Urinary bladder (tissue), 4 donors: ENCODE measurements around the gene HNRNPU. TPM values are rescaled to one million over a fixed set of nuclear protein-coding genes. Genes with fewer than 3 reads are reported as not detected.
A peak's percentile ranks its signal among the peaks of the same experiment; 100 is the strongest.
"Not testable (repeated sequence)": the region's sequence is repeated elsewhere in the genome, so short reads cannot be mapped to it uniquely, and the experiment has no call there.

ENCODE experiments used
- DNase-seq: peaks from one replicate; pipeline ENCODE4 v3.0.0-alpha.2; 2015; ENCODE audit errors: extremely low spot score
- H3K27ac ChIP-seq: one replicate; pipeline ENCODE4 v1.5.1; 2013; ENCODE audit warnings: low read depth, mild to moderate bottlenecking, moderate library complexity
- H3K36me3 ChIP-seq: one replicate; pipeline ENCODE4 v1.6.1; 2013; ENCODE audit warnings: mild to moderate bottlenecking, moderate library complexity; ENCODE audit not compliant: insufficient read depth
- H3K4me1 ChIP-seq: one replicate; pipeline ENCODE4 v1.6.1; 2013; ENCODE audit warnings: mild to moderate bottlenecking, moderate library complexity; ENCODE audit not compliant: insufficient read depth
- H3K4me3 ChIP-seq: one replicate; pipeline ENCODE4 v1.5.1; 2013; ENCODE audit warnings: low read depth, low read length
- WGBS: extraction: QIAGEN DNeasy Blood & Tissue Kit; methylation state at CpG from one replicate; pipeline ENCODE4 v1.1.7; 2013; 5-methylcytosine and 5-hydroxymethylcytosine counted together
- polyA plus RNA-seq: library from polyadenylated mRNA; stranded (reverse); fragments of 200-250 nt; gene quantifications from one replicate; pipeline ENCODE4 v1.2.3, GENCODE V29; 2013
- total RNA-seq: library from RNA; depleted of rRNA; stranded (reverse); fragments of >200 nt; gene quantifications from one replicate; pipeline ENCODE4 v1.2.3, GENCODE V29; 2014
- donor health status: healthy with polysubstance abuse.
- donor health status: healthy.

Gene HNRNPU
- total and polyA plus RNA-seq, 2 donors: 200 to 440 TPM

- Histone ChIP-seq H3K36me3 (peaks cover 2% of the 10 kb centered on the region), H3K4me1 (peaks cover 1% of the 10 kb centered on the region), H3K4me3 (no peak overlapping the region), H3K27ac (no peak overlapping the region)
- DNase-seq: no peak
- 49% methylated on average over 5 of the region's 5 CpGs for WGBS
Measured at GRCh38 chr1:244840219-244840794, 24.0 kb downstream of the HNRNPU start.

GRCh38 chr1:244839656-244840055 lies 24.7 kb downstream of the HNRNPU start:
- no peak for DNase-seq
- Histone ChIP-seq H3K4me1 (peaks cover 1% of the 10 kb centered on the region), H3K4me3 (no peak overlapping the region), H3K27ac (no peak overlapping the region), H3K36me3 (peaks cover 2% of the 10 kb centered on the region)
- WGBS: 34% methylated on average over 2 of the region's 2 CpGs

GRCh38 chr1:244837597-244838258 lies 26.6 kb downstream of the HNRNPU start:
- Histone ChIP-seq H3K4me3 (no peak overlapping the region), H3K36me3 (no peaks in the 10 kb centered on the region), H3K27ac (no peak overlapping the region), H3K4me1 (peaks cover 1% of the 10 kb centered on the region)
- 72% methylated on average over 5 of the region's 5 CpGs for WGBS
- DNase-seq: no peak

- DNase-seq: no peak
- no peak overlapping the region for H3K27ac ChIP-seq
- H3K4me3 ChIP-seq: peak overlapping the region; percentile 47
- H3K4me1 ChIP-seq: peaks cover 1% of the 10 kb centered on the region
- H3K36me3 ChIP-seq: no peaks in the 10 kb centered on the region
- 9% methylated on average over 3 of the region's 3 CpGs for WGBS
Measured at GRCh38 chr1:244836584-244836983, 27.8 kb downstream of the HNRNPU start.

- peak; percentile 13 for DNase-seq
Measured at GRCh38 chr1:244836135-244836521, 28.2 kb downstream of the HNRNPU start.

GRCh38 chr1:244835276-244836134 lies 28.8 kb downstream of the HNRNPU start, which contains the start of gene COX20:
TSS of gene COX20 (plus strand) at chr1:244835658. CDS start at chr1:244835715, 57 bp downstream.
- Histone ChIP-seq H3K27ac (peak within 1 kb of the TSS; percentile 97), H3K4me1 (peaks cover 1% of the 10 kb centered on the region), H3K4me3 (peak within 1 kb of the TSS; percentile 47), H3K36me3 (no peaks in the 10 kb centered on the region)
- DNase-seq: peak; percentile 85
- under 1% methylated on average over 77 of the region's 77 CpGs for WGBS

More at GRCh38 chr1:244836135-244836521, 28.2 kb downstream of the HNRNPU start:
- Histone ChIP-seq H3K27ac (peak overlapping the region; percentile 97), H3K4me3 (peak overlapping the region; percentile 47), H3K4me1 (peaks cover 1% of the 10 kb centered on the region), H3K36me3 (no peaks in the 10 kb centered on the region)
- WGBS: under 1% methylated on average over 7 of the region's 7 CpGs

- H3K27ac ChIP-seq: peak overlapping the region; percentile 97
- H3K36me3 ChIP-seq: no peaks in the 10 kb centered on the region
- peaks cover 1% of the 10 kb centered on the region for H3K4me1 ChIP-seq
- peak overlapping the region; percentile 47 for H3K4me3 ChIP-seq
- under 1% methylated on average over 49 of the region's 49 CpGs for WGBS
- peak; percentile 89 for DNase-seq
Measured at GRCh38 chr1:244834543-244835275, 29.6 kb downstream of the HNRNPU start.

GRCh38 chr1:244833734-244834542 lies 30.4 kb downstream of the HNRNPU start:
- 2% methylated on average over 32 of the region's 32 CpGs for WGBS
- Histone ChIP-seq H3K36me3 (no peaks in the 10 kb centered on the region), H3K4me3 (peak overlapping the region; percentile 47), H3K27ac (peak overlapping the region; percentile 97), H3K4me1 (peaks cover 1% of the 10 kb centered on the region)
- DNase-seq: peak; percentile 67

GRCh38 chr1:244833260-244833659 lies 31.1 kb downstream of the HNRNPU start:
- 50% methylated on average over 8 of the region's 8 CpGs for WGBS
- DNase-seq, H3K27ac ChIP-seq, H3K4me1 ChIP-seq, H3K36me3 ChIP-seq: not testable (repeated sequence)
- H3K4me3 ChIP-seq: peak overlapping the region; percentile 47

- Histone ChIP-seq H3K4me3 (no peak overlapping the region), H3K27ac (no peak overlapping the region), H3K36me3 (no peaks in the 10 kb centered on the region), H3K4me1 (no peaks in the 10 kb centered on the region)
- WGBS: 74% methylated on average over 3 of the region's 3 CpGs
- DNase-seq: no peak
Measured at GRCh38 chr1:244830639-244831038, 33.7 kb downstream of the HNRNPU start.

- H3K4me1 ChIP-seq: no peaks in the 10 kb centered on the region
- no peak overlapping the region for H3K27ac ChIP-seq
- H3K36me3 ChIP-seq: no peaks in the 10 kb centered on the region
- no peak for DNase-seq
- WGBS: 61% methylated on average over 4 of the region's 4 CpGs
- H3K4me3 ChIP-seq: no peak overlapping the region
Measured at GRCh38 chr1:244826712-244827111, 37.6 kb downstream of the HNRNPU start.

GRCh38 chr1:244822878-244823277 lies 41.5 kb downstream of the HNRNPU start:
- no peak for DNase-seq
- Histone ChIP-seq H3K36me3 (no peaks in the 10 kb centered on the region), H3K4me1 (no peaks in the 10 kb centered on the region), H3K4me3 (no peak overlapping the region), H3K27ac (no peak overlapping the region)
- WGBS: 89% methylated on average over 11 of the region's 11 CpGs
